Measurements from ENCODE around the gene C5.

C5 gene

GRCh38 chr9:120905315-120906164 lies 144.5 kb downstream of the C5 start:
- no peak for DNase-seq

GRCh38 chr9:120904978-120905301 lies 145.1 kb downstream of the C5 start:
- DNase-seq, result no peak

GRCh38 chr9:120904061-120904977 lies 145.8 kb downstream of the C5 start:
- peak; percentile 78 to 82 for DNase-seq

DNA sequence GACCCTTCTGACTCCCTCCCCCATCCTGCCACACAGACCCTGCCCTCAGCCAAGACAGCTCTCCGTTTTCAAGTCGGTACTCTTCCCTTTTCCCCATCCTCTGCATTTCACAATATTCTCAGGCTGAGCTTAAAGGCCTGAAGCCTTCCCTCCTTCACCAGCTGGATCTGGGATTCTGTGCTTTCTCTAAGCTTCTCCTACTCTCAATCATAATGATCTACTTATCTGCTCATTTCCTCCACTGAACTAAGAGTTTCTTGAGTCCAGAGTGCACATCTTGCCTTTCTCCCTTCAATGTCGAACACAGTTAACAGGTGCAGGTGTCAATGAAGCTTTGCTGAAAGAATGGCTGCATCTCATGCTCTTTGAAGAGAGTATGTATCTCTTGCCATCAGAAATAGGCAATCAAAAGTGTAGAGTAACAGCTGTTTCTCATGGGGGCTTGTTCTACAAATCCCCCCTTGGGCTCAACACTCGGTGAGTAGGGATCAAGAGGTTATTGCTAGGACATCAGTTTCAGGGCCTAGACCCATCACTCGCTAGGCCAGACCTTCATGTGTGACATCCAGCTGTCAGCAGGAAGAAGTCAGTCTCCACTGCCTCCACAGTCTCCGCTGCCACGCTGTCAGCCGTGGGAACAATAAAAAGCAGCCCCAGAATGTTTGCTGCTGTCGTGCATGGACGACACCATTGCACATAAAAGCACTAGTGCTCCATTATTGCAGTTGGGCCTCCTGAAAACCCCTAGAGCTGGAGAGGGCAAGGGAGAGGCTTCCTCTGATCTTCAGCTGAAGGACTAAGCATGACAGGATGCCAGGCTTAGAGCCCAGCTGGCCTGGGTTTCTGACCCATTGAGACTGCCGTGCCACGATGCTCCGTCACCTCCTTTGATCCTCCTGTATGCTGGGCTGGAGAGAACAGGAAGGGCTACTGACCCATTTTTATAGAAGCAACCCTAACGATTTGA lies 147.2 kb downstream of the C5 start:
- DNase-seq, result no peak
